Heart right ventricle (tissue), 16 donors: Measurements from ENCODE around the gene MRGPRG. TPM values are rescaled to one million over a fixed set of nuclear protein-coding genes. Genes with fewer than 3 reads are reported as not detected.
A peak's percentile ranks its signal among the peaks of the same experiment; 100 is the strongest.
"Not testable (repeated sequence)": the region's sequence is repeated elsewhere in the genome, so short reads cannot be mapped to it uniquely, and the experiment has no call there.

Source experiments
- ATAC-seq, 8 donors: fragments of 200-7000 bp; cut with Tn5 transposase; one replicate each; pipeline ENCODE4 v1.9.1; 2020; ENCODE audit warnings: mild to moderate bottlenecking in 8 of 8, moderate library complexity in 8 of 8, moderate number of reproducible peaks in 1 of 8
- DNase-seq, 2 donors: peaks; one replicate each; pipeline ENCODE4 v3.0.0-alpha.2; 2020
- H3K27ac ChIP-seq, 10 donors: fragments of 200-600 bp; sonication (generic) in 2 of 10; one replicate each; pipeline versions ENCODE4 v1.5.0 to v1.8.0; 2020 to 2022; ENCODE audit warnings: mild to moderate bottlenecking in 3 of 10
- H3K27me3 ChIP-seq, 7 donors: fragments of 200-600 bp; one replicate each; pipeline ENCODE4 v1.8.0; 2021 to 2022; ENCODE audit warnings: mild to moderate bottlenecking in 2 of 7
- H3K36me3 ChIP-seq, 9 donors: fragments of 200-600 bp; sonication (generic) in 1 of 9; one replicate each; pipeline versions ENCODE4 v1.5.0 to v1.8.0; 2020 to 2022; ENCODE audit warnings: mild to moderate bottlenecking in 2 of 9
- H3K4me1 ChIP-seq, 9 donors: fragments of 200-600 bp; sonication (generic) in 1 of 9; one replicate each; pipeline versions ENCODE4 v1.5.0 to v1.8.0; 2020 to 2022; ENCODE audit warnings: mild to moderate bottlenecking in 4 of 9
- H3K4me3 ChIP-seq, 10 donors: fragments of 200-600 bp; sonication (generic) in 2 of 10; one replicate each; pipeline versions ENCODE4 v1.5.0 to v1.8.0; 2020 to 2022; ENCODE audit warnings: mild to moderate bottlenecking in 7 of 10, moderate library complexity in 2 of 10
- H3K9me3 ChIP-seq, 11 donors: fragments of 200-600 bp in 10 of 11; sonication (generic) in 2 of 11; one replicate each; pipeline versions ENCODE4 v1.5.0 to v1.8.0; 2013 to 2022; ENCODE audit warnings: mild to moderate bottlenecking in 2 of 11, control low read depth in 1 of 11, moderate library complexity in 1 of 11
- CTCF ChIP-seq, 9 donors: fragments of 200-600 bp; sonication (generic) in 2 of 9; IDR thresholded peaks; one replicate each; pipeline versions ENCODE4 v1.5.0 to v1.8.0; 2021 to 2022; ENCODE audit warnings: antibody characterized with exemption in 9 of 9, mild to moderate bottlenecking in 5 of 9, moderate library complexity in 1 of 9
- WGBS, 2 donors: extraction: QIAGEN DNeasy Blood & Tissue Kit; methylation state at CpG; one replicate each; pipeline ENCODE4 v1.1.7; 2013; ENCODE audit warnings: inconsistent platforms in 1 of 2; 5-methylcytosine and 5-hydroxymethylcytosine counted together
- intact Hi-C, 10 donors: fragments of 100-400 bp; cut with DNase I; formaldehyde crosslinking; loops; one replicate each; pipeline versions ENCODE4 v1.11.1 to v1.14.2; 2022
- long read RNA-seq, 3 donors: library from polyadenylated mRNA; unstranded; transcript quantifications; one replicate each; pipeline ENCODE4 v2.0.0, GENCODE V29; 2020 to 2021
- polyA plus RNA-seq, 2 donors: library from polyadenylated mRNA; stranded (reverse); fragments of 200-250 nt; gene quantifications; one replicate each; pipeline ENCODE4 v1.2.3, GENCODE V29; 2013
- total RNA-seq, 10 donors: library from RNA; stranded (reverse); fragmentation: NEBNext Ultra II Directional in 3 of 10; extraction: Animal tissue kit (Norgen Biotek cat#: 25700) in 3 of 10; gene quantifications; one replicate each; pipeline versions ENCODE4 v1.2.1 to v1.2.4, GENCODE V29; 2021 to 2023
- donor health status: Arrhythmogenic right ventricular cardiomyopathy.
- donor health status: ischemic (EF 13 %, LVEDD 7.1; RV severe dilation, severe dysfunction).
- donor health status: healthy with polysubstance abuse.
- donor health status: DM: no; HTN: yes; CAD: no.
- donor health status: DM: no; HTN: no; CAD: no.
- donor health status: ischemic (EF 25% LVEDD 6.9; RV normal size, moderate dysfunction).
- donor health status: ischemic (EF 25% LVEDD 5.7; RV mildly dilated, moderate dysfunction).
- donor health status: healthy.
- donor health status: DM: yes; HTN: yes; CAD: no.
- donor health status: Ischemic cardiomyopathy.
- donor health status: ischemic (EF 35%, LVEDD 5.7; RV mildly dilated, moderate dysfunction).
- donor health status: nonischemic (EF 11% LVEDD 7.7; RV severe dilation, severe dysfunction).
- donor health status: DM: yes; HTN: yes; CAD: no.
- donor health status: PGD.
- donor health status: ischemic (EF 29% LVEDD 5.4; RV normal size, mild dysfunction).
- donor health status: nonischemic (EF 23%, LVEDD 6.1; RV moderate dilation, normal function).

The MRGPRG gene, protein sequence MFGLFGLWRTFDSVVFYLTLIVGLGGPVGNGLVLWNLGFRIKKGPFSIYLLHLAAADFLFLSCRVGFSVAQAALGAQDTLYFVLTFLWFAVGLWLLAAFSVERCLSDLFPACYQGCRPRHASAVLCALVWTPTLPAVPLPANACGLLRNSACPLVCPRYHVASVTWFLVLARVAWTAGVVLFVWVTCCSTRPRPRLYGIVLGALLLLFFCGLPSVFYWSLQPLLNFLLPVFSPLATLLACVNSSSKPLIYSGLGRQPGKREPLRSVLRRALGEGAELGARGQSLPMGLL
- total RNA-seq (not detected), polyA plus RNA-seq (not detected)
- long read RNA-seq, donor 1, result 0 reads
- long read RNA-seq, donor 2, result 0 reads
- long read RNA-seq, donor 3, result 0 reads

GRCh38 chr11:3218483-3219280 is at the start of gene MRGPRG:
Gene MRGPRG, minus strand, starts transcription at chr11:3218813. Its CDS starts 0 bp downstream, at chr11:3218813.
- 87 to 88% methylated on average over 35 of the region's 35 CpGs for WGBS, 2 donors
- H3K9me3 ChIP-seq, result no peaks in the 10 kb centered on the region
- H3K27me3 ChIP-seq, result peaks cover 0 to 91% (median 43%) of the 10 kb centered on the region in 7 donors
- no peak within 1 kb of the TSS for H3K27ac ChIP-seq
- no peak for ATAC-seq
- peak in 1 of 2 donors; percentile 5 for DNase-seq
- H3K36me3 ChIP-seq, result no peaks in the 10 kb centered on the region
- H3K4me1 ChIP-seq, result peaks cover 0 to 10% (median 0%) of the 10 kb centered on the region in 9 donors
- intact Hi-C loops, result loop anchor here in 6 of 10 donors (5.0 kb wide), 4 partner anchors 96 to 181 kb away; no protein-coding TSS in a partner anchor
- no peak within 1 kb of the TSS for H3K4me3 ChIP-seq
- no peak for TF ChIP-seq CTCF (IDR thresholded peaks at IDR 0.05)

GRCh38 chr11:3262548-3262947 is 43.9 kb upstream of the MRGPRG start:
- DNase-seq, intact Hi-C loops, ATAC-seq, H3K27me3 ChIP-seq, H3K36me3 ChIP-seq, H3K4me1 ChIP-seq, H3K4me3 ChIP-seq, H3K27ac ChIP-seq, H3K9me3 ChIP-seq: not testable (repeated sequence)
- 17 to 46% methylated on average over 3 to 6 of the region's 7 CpGs for WGBS, 2 donors

- 47 to 48% methylated on average over 6 to 7 of the region's 8 CpGs for WGBS, 2 donors
These were observed 43.2 kb upstream of the MRGPRG start for GRCh38 chr11:3261831-3262230.

DNA sequence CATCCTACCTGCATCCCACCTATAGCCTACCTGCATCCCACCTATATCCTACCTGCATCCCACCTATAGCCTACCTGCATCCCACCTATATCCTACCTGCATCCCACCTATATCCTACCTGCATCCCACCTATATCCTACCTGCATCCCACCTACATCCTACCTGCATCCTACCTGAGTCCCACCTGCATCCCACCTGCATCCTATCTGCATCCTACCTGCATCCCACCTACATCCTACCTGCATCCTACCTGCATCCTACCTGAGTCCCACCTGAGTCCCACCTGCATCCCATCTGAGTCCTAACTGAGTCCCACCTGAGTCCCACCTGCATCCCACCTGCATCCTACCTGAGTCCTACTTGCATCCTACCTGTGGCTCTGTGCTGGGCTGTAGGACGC is 38.9 kb upstream of the MRGPRG start:
- H3K9me3 ChIP-seq, H3K4me3 ChIP-seq, intact Hi-C loops, H3K36me3 ChIP-seq, H3K27ac ChIP-seq, ATAC-seq, H3K27me3 ChIP-seq, DNase-seq, H3K4me1 ChIP-seq: not testable (repeated sequence)
- 85 to 100% methylated on average over 1 of the region's 1 CpG for whole genome bisulfite sequencing, 2 donors

More at GRCh38 chr11:3261831-3262230, 43.2 kb upstream of the MRGPRG start:
- H3K9me3 ChIP-seq, H3K36me3 ChIP-seq, DNase-seq, H3K4me3 ChIP-seq, H3K27me3 ChIP-seq, H3K4me1 ChIP-seq, H3K27ac ChIP-seq, intact Hi-C loops, ATAC-seq: not testable (repeated sequence)

- ATAC-seq, H3K36me3 ChIP-seq, H3K27me3 ChIP-seq, H3K4me1 ChIP-seq, H3K27ac ChIP-seq, H3K4me3 ChIP-seq, intact Hi-C loops, H3K9me3 ChIP-seq, DNase-seq: not testable (repeated sequence)
- WGBS, 2 donors, result 92 to 100% methylated on average over 4 to 5 of the region's 12 CpGs
These were observed 36.6 kb upstream of the MRGPRG start for GRCh38 chr11:3255241-3255640.

GRCh38 chr11:3254773-3255172 is 36.2 kb upstream of the MRGPRG start:
- peak in 1 of 8 donors; percentile 44 for ATAC-seq
- DNase-seq, intact Hi-C loops: not testable (repeated sequence)

More at GRCh38 chr11:3254773-3255172, 36.2 kb upstream of the MRGPRG start:
- H3K4me1 ChIP-seq, H3K27me3 ChIP-seq, H3K9me3 ChIP-seq, H3K27ac ChIP-seq, H3K36me3 ChIP-seq, H3K4me3 ChIP-seq: not testable (repeated sequence)
- no CpG with 5 or more reads among the region's 14 CpGs for WGBS, 2 donors
